Kidney capillary endothelial cell (primary cell): Measurements from ENCODE around the gene SETBP1.

Experiments
- DNase-seq: peaks from one replicate; pipeline ENCODE4 v3.0.0-alpha.2; 2018; ENCODE audit warnings: low spot score

SETBP1 gene

GRCh38 chr18:44870631-44871502, 190.2 kb downstream of the SETBP1 start:
- no peak for DNase-seq

GRCh38 chr18:44871771-44872170, 191.1 kb downstream of the SETBP1 start:
- DNase-seq, result no peak

GRCh38 chr18:44876024-44876423, 195.3 kb downstream of the SETBP1 start:
- no peak for DNase-seq

- no peak for DNase-seq
Observed at GRCh38 chr18:44876755-44877154, 196.1 kb downstream of the SETBP1 start.

- no peak for DNase-seq
Observed at GRCh38 chr18:44878335-44878734, 197.6 kb downstream of the SETBP1 start.

- DNase-seq, result no peak
Observed at GRCh38 chr18:44880170-44880569, 199.5 kb downstream of the SETBP1 start.

GRCh38 chr18:44881461-44882162, 200.9 kb downstream of the SETBP1 start:
- no peak for DNase-seq

- no peak for DNase-seq
Observed at GRCh38 chr18:44882163-44882868, 201.6 kb downstream of the SETBP1 start.

- DNase-seq, result no peak
Observed at GRCh38 chr18:44883671-44884070, 203.0 kb downstream of the SETBP1 start.

GRCh38 chr18:44884431-44884830, 203.7 kb downstream of the SETBP1 start:
- no peak for DNase-seq

- no peak for DNase-seq
Observed at GRCh38 chr18:44885507-44885906, 204.8 kb downstream of the SETBP1 start.

GRCh38 chr18:44887227-44887631, 206.5 kb downstream of the SETBP1 start:
- DNase-seq, result no peak

- DNase-seq, result no peak
Observed at GRCh38 chr18:44889111-44889510, 208.4 kb downstream of the SETBP1 start.

GRCh38 chr18:44893045-44893706, 212.5 kb downstream of the SETBP1 start:
- no peak for DNase-seq

- no peak for DNase-seq
Observed at GRCh38 chr18:44893966-44894365, 213.3 kb downstream of the SETBP1 start.

- DNase-seq, result peak; percentile 63
Observed at GRCh38 chr18:44895176-44895798, 214.6 kb downstream of the SETBP1 start.

- no peak for DNase-seq
Observed at GRCh38 chr18:44896846-44897245, 216.2 kb downstream of the SETBP1 start.

GRCh38 chr18:44897411-44897810, 216.7 kb downstream of the SETBP1 start:
- no peak for DNase-seq

GRCh38 chr18:44897816-44898215, 217.1 kb downstream of the SETBP1 start:
- DNase-seq, result no peak

GRCh38 chr18:44898498-44898897, 217.8 kb downstream of the SETBP1 start:
- no peak for DNase-seq

- no peak for DNase-seq
Observed at GRCh38 chr18:44899832-44900231, 219.1 kb downstream of the SETBP1 start.

- no peak for DNase-seq
Observed at GRCh38 chr18:44900627-44901026, 219.9 kb downstream of the SETBP1 start.
